ENCODE data around the gene AGAP1. TPM values are rescaled to one million over a fixed set of nuclear protein-coding genes. Genes with fewer than 3 reads are reported as not detected.

Gene AGAP1
- total RNA-seq, 4 donors from 2014 or later = 7.2 to 19.6 (median 15.2) TPM

DNA sequence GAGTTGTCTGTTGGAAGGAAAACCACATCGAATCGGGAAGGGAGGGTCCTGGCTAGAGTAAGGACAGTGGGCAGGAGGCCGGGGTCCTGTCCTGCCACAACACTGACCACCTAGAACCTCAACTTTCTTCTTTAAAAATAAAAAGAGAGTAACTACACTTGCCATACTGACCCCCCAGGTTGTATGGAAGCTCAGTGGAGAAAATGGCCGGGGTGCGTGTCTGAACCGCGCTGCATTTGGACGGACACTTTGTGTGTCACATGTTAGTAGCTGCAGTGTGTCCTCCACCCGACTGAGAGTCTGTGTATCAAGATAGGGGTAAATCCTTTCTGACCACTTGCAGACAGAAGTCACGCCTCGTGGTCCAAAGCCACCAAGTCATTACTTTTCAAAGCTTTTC lies 587.3 kb downstream of the AGAP1 start:
- H3K9me3 ChIP-seq = no peaks in the 10 kb centered on the region
- TF ChIP-seq POLR2A (IDR thresholded peaks at IDR 0.05) = no peak
- TF ChIP-seq, protein P1, sequence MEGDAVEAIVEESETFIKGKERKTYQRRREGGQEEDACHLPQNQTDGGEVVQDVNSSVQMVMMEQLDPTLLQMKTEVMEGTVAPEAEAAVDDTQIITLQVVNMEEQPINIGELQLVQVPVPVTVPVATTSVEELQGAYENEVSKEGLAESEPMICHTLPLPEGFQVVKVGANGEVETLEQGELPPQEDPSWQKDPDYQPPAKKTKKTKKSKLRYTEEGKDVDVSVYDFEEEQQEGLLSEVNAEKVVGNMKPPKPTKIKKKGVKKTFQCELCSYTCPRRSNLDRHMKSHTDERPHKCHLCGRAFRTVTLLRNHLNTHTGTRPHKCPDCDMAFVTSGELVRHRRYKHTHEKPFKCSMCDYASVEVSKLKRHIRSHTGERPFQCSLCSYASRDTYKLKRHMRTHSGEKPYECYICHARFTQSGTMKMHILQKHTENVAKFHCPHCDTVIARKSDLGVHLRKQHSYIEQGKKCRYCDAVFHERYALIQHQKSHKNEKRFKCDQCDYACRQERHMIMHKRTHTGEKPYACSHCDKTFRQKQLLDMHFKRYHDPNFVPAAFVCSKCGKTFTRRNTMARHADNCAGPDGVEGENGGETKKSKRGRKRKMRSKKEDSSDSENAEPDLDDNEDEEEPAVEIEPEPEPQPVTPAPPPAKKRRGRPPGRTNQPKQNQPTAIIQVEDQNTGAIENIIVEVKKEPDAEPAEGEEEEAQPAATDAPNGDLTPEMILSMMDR (IDR thresholded peaks at IDR 0.05) = no peak
- no peaks in the 10 kb centered on the region for H3K27me3 ChIP-seq
- no peaks in the 10 kb centered on the region for H3K36me3 ChIP-seq
- H3K27ac ChIP-seq = no peak overlapping the region
- no peak overlapping the region for H3K4me3 ChIP-seq
- intact Hi-C loops (cut with DNase I) = no loop called here
- H3K4me1 ChIP-seq = no peaks in the 10 kb centered on the region
- no peak for DNase-seq
- 77 to 89% methylated on average over 8 to 11 of the region's 11 CpGs for WGBS, 2 donors

- Histone ChIP-seq H3K9me3 (no peaks in the 10 kb centered on the region), H3K4me1 (no peaks in the 10 kb centered on the region), H3K27me3 (no peaks in the 10 kb centered on the region), H3K4me3 (no peak overlapping the region), H3K36me3 (no peaks in the 10 kb centered on the region), H3K27ac (no peak overlapping the region)
- no peak for DNase-seq
- TF ChIP-seq, protein P1 (IDR thresholded peaks at IDR 0.05) = no peak
- TF ChIP-seq POLR2A (IDR thresholded peaks at IDR 0.05) = no peak
- intact Hi-C loops (cut with DNase I) = no loop called here
- WGBS, 2 donors = 78% methylated on average over 6 to 8 of the region's 8 CpGs
Observed at GRCh38 chr2:236082061-236082460, 588.2 kb downstream of the AGAP1 start.

- Histone ChIP-seq H3K27me3 (no peaks in the 10 kb centered on the region), H3K4me3 (no peak overlapping the region), H3K4me1 (no peaks in the 10 kb centered on the region), H3K9me3 (no peaks in the 10 kb centered on the region), H3K27ac (no peak overlapping the region), H3K36me3 (no peaks in the 10 kb centered on the region)
- WGBS, 2 donors = 71 to 75% methylated on average over 6 to 8 of the region's 8 CpGs
- intact Hi-C loops (cut with DNase I) = no loop called here
- TF ChIP-seq, protein P1 (IDR thresholded peaks at IDR 0.05) = no peak
- TF ChIP-seq POLR2A (IDR thresholded peaks at IDR 0.05) = no peak
- DNase-seq = no peak
Observed at GRCh38 chr2:236083934-236084333, 590.1 kb downstream of the AGAP1 start.

DNA sequence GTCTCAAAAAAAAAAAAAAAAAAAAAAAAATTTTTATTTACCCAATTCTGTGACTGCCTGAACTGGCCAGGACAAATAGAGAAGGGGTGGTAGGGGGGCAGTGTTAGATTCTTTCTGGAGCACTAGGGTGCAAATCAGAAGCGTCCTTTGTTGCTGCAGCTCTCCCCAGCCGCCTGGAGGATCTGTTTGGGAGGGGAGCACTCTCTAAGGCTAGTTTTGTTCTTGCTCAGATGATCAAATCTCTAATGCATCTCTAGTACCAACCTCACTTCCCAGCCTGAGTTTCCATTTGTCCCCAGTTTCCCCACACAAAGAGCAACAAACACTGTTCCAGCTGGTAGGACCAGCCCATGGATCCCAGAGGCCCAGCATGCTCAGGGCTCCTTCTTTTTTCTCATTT lies 591.4 kb downstream of the AGAP1 start:
- Histone ChIP-seq H3K27ac (no peak overlapping the region), H3K27me3 (no peaks in the 10 kb centered on the region), H3K9me3 (no peaks in the 10 kb centered on the region), H3K4me1 (no peaks in the 10 kb centered on the region), H3K36me3 (no peaks in the 10 kb centered on the region), H3K4me3 (no peak overlapping the region)
- no peak for DNase-seq
- 76 to 89% methylated on average over 2 of the region's 2 CpGs for WGBS, 2 donors
- intact Hi-C loops (cut with DNase I) = no loop called here
- no peak for TF ChIP-seq POLR2A (IDR thresholded peaks at IDR 0.05)
- TF ChIP-seq, protein P1 (IDR thresholded peaks at IDR 0.05) = no peak

DNA sequence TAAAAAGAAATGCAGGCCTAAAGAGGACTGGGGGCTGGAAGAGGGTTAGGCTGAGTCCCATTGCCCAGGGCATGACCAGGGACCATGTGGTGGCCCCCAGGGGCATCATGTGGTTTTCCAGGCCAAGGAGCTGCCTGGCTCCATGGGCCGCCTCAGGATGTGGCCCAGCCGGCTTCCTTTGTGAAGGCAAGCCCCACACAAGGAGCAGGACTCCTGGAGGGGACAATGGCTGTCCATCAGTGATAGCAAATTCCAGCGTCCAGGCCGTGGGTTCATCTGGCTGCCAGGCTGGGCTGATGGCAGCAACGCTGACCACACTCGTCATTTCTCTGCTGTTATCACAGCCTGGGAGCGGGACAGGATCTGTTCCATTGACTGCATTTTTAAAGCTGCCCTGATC lies 591.8 kb downstream of the AGAP1 start:
- Histone ChIP-seq H3K9me3 (no peaks in the 10 kb centered on the region), H3K4me3 (no peak overlapping the region), H3K36me3 (no peaks in the 10 kb centered on the region), H3K27me3 (no peaks in the 10 kb centered on the region), H3K27ac (no peak overlapping the region), H3K4me1 (no peaks in the 10 kb centered on the region)
- intact Hi-C loops (cut with DNase I) = no loop called here
- WGBS, 2 donors = 91 to 95% methylated on average over 5 to 7 of the region's 7 CpGs
- no peak for DNase-seq
- TF ChIP-seq POLR2A (IDR thresholded peaks at IDR 0.05) = no peak
- TF ChIP-seq, protein P1 (IDR thresholded peaks at IDR 0.05) = no peak
